Loucy (cell line): ENCODE measurements around the gene FMN1.

ENCODE experiments used
- H2AFZ ChIP-seq: fragments of 200-600 bp; sonication (generic); 2 replicates; pipeline ENCODE4 v1.6.0; 2016; ENCODE audit warnings: antibody characterized with exemption, mild to moderate bottlenecking, low read length, moderate library complexity
- H3F3A ChIP-seq: fragments of 200-600 bp; 2 replicates; pipeline ENCODE4 v1.6.0; 2016; ENCODE audit warnings: antibody characterized with exemption, low read depth, mild to moderate bottlenecking
- H3K27me3 ChIP-seq: fragments of 200-600 bp; sonication (generic); 2 replicates; pipeline ENCODE4 v1.6.1; 2014; ENCODE audit warnings: low read length, mild to moderate bottlenecking; ENCODE audit not compliant: insufficient read depth, poor library complexity, severe bottlenecking
- H3K36me3 ChIP-seq: fragments of 200-600 bp; sonication (generic); 2 replicates; pipeline ENCODE4 v1.6.1; 2016; ENCODE audit warnings: low read length; ENCODE audit not compliant: insufficient read depth
- H3K4me1 ChIP-seq: fragments of 200-600 bp; sonication (generic); 2 replicates; pipeline ENCODE4 v1.5.1; 2014; ENCODE audit warnings: low read length, mild to moderate bottlenecking; ENCODE audit not compliant: insufficient read depth, poor library complexity, severe bottlenecking
- H3K4me2 ChIP-seq: fragments of 200-600 bp; sonication (generic); 2 replicates; pipeline ENCODE4 v1.6.0; 2014; ENCODE audit warnings: antibody characterized with exemption, low read length, low read depth, mild to moderate bottlenecking; ENCODE audit not compliant: poor library complexity, severe bottlenecking
- H3K4me3 ChIP-seq: fragments of 200-600 bp; sonication (generic); 2 replicates; pipeline ENCODE4 v1.5.1; 2014; ENCODE audit warnings: low read length, mild to moderate bottlenecking, mixed read lengths; ENCODE audit not compliant: poor library complexity, severe bottlenecking
- H3K79me2 ChIP-seq: fragments of 200-600 bp; sonication (generic); 2 replicates; pipeline ENCODE4 v1.6.1; 2014; ENCODE audit warnings: low read length; ENCODE audit not compliant: insufficient read depth
- H3K9ac ChIP-seq: fragments of 200-600 bp; sonication (generic); 2 replicates; pipeline ENCODE4 v1.6.0; 2014; ENCODE audit warnings: mild to moderate bottlenecking, low read depth, low read length, moderate library complexity; ENCODE audit not compliant: poor library complexity, severe bottlenecking
- H3K9me2 ChIP-seq: fragments of 200-600 bp; sonication (generic); replicated peaks from 2 replicates; pipeline ENCODE4 v1.6.1; 2016; ENCODE audit warnings: low read depth, low read length, mixed read lengths
- H3K9me3 ChIP-seq: fragments of 200-600 bp; sonication (generic); 2 replicates; pipeline ENCODE4 v1.6.1; 2014; ENCODE audit warnings: mild to moderate bottlenecking, antibody characterized with exemption, low read length, low read depth; ENCODE audit not compliant: insufficient read depth
- H4K20me1 ChIP-seq: fragments of 200-600 bp; sonication (generic); 2 replicates; pipeline ENCODE4 v1.6.0; 2014; ENCODE audit warnings: antibody characterized with exemption, low read length, mild to moderate bottlenecking; ENCODE audit not compliant: insufficient read depth, poor library complexity, severe bottlenecking
- EZH2phosphoT487 ChIP-seq: fragments of 200-600 bp; IDR thresholded peaks from 2 replicates; pipeline ENCODE4 v1.6.1; 2018; ENCODE audit warnings: antibody characterized with exemption, mild to moderate bottlenecking, moderate library complexity, borderline replicate concordance
- TF ChIP-seq, protein P1 (sequence below): fragments of 200-600 bp; sonication (generic); conservative IDR thresholded peaks from 2 replicates; pipeline ENCODE4 v1.5.1; 2014; ENCODE audit warnings: mild to moderate bottlenecking, antibody characterized with exemption, low read length

FMN1 gene

DNA sequence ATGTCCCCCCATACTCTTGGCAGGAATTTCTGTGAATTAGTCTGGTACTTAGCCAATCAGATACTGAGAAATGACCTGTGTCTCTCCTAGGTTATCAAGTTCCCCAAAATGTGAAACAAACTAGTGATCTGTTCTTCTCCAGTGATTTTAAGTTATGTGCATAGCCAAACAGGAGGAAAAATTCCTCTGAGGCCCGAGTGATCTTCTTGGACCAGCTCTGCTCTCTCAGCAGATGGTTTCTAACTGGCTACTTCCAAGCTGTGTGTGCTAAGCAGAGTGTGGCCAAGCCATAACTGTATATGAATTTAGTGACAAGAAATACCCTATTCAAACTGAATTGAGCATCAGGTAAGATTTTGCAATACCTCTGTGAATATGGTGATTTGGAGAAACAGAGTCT, 387.2 kb downstream of the FMN1 start:
- H2AFZ ChIP-seq = no peak overlapping the region
- H3F3A ChIP-seq = no peaks in the 10 kb centered on the region
- no peak overlapping the region for H3K4me2 ChIP-seq
- no peak overlapping the region for H3K9ac ChIP-seq
- no peaks in the 10 kb centered on the region for H3K36me3 ChIP-seq
- H3K79me2 ChIP-seq = no peaks in the 10 kb centered on the region
- H3K9me2 ChIP-seq = no peaks in the 10 kb centered on the region
- H3K4me3 ChIP-seq = no peak overlapping the region
- H4K20me1 ChIP-seq = no peaks in the 10 kb centered on the region
- H3K27me3 ChIP-seq = peaks cover 80% of the 10 kb centered on the region
- TF ChIP-seq, protein P1, sequence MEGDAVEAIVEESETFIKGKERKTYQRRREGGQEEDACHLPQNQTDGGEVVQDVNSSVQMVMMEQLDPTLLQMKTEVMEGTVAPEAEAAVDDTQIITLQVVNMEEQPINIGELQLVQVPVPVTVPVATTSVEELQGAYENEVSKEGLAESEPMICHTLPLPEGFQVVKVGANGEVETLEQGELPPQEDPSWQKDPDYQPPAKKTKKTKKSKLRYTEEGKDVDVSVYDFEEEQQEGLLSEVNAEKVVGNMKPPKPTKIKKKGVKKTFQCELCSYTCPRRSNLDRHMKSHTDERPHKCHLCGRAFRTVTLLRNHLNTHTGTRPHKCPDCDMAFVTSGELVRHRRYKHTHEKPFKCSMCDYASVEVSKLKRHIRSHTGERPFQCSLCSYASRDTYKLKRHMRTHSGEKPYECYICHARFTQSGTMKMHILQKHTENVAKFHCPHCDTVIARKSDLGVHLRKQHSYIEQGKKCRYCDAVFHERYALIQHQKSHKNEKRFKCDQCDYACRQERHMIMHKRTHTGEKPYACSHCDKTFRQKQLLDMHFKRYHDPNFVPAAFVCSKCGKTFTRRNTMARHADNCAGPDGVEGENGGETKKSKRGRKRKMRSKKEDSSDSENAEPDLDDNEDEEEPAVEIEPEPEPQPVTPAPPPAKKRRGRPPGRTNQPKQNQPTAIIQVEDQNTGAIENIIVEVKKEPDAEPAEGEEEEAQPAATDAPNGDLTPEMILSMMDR = no peak
- TF ChIP-seq EZH2phosphoT487 = no peak
- no peaks in the 10 kb centered on the region for H3K4me1 ChIP-seq
- no peaks in the 10 kb centered on the region for H3K9me3 ChIP-seq

DNA sequence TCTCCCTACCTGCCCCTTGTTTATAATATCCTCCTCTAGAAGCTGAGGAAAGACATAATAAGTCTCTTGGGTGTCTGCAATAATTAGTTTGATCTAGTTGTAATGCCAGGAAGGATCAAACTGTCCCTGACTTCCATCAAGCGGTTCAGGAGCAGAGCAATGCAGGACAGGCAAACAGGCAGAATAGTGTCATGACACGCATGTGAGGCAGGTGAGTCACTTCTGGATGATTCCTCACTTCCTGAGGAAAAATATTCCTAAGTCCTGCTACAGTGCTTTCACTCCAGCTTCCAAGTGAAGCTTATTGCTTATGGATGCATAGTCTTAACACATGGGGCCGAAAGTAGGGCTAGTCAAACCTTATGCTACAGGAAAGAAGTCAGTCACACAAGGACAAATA, 390.9 kb downstream of the FMN1 start:
- no peak for TF ChIP-seq EZH2phosphoT487
- TF ChIP-seq, protein P1 = no peak
- no peak overlapping the region for H2AFZ ChIP-seq
- peaks cover 2% of the 10 kb centered on the region; the same call in 1 of the 2 replicates for H3K36me3 ChIP-seq
- no peaks in the 10 kb centered on the region for H3K79me2 ChIP-seq
- peaks cover 7% of the 10 kb centered on the region for H3K4me1 ChIP-seq
- H3K27me3 ChIP-seq = peaks cover 83% of the 10 kb centered on the region
- no peaks in the 10 kb centered on the region for H3K9me3 ChIP-seq
- no peak overlapping the region for H3K9ac ChIP-seq
- no peaks in the 10 kb centered on the region for H3F3A ChIP-seq
- H3K4me2 ChIP-seq = no peak overlapping the region
- H4K20me1 ChIP-seq = peaks cover 13% of the 10 kb centered on the region
- no peak overlapping the region for H3K4me3 ChIP-seq
- no peaks in the 10 kb centered on the region for H3K9me2 ChIP-seq

DNA sequence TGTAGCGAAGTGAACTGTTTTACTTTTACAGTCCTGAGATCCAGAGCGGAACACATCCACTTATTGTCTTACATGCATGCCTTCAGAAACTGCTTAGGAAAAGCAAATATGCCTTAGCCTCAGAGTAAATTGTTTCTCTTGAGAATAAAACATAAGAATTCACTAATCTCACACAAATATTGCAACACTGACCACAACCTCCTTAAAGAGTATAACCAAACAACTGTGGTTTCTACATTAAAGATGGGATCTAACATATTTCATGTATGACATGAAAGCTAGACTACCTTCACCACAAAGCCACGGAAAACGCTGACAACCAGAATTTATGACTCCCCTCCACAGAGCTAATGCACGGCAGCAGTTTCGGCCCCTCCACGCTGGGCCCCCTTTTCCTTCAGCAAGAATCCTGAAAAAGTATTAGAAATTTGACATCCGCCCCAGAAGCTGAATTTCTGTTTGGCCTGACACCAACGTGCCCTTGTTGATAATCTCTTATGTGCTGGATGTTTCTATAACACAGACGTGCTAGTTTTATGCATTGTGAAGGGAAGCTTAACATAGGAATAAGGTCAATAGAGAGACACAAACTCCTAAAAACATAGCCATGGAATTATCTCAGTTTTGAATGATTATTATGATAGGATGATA, 392.1 kb downstream of the FMN1 start:
- H3K27me3 ChIP-seq = peaks cover 83% of the 10 kb centered on the region
- H3F3A ChIP-seq = no peaks in the 10 kb centered on the region
- TF ChIP-seq EZH2phosphoT487 = peak; percentile 86
- TF ChIP-seq, protein P1 = no peak
- peaks cover 13% of the 10 kb centered on the region for H4K20me1 ChIP-seq
- peaks cover 7% of the 10 kb centered on the region for H3K4me1 ChIP-seq
- H3K9me3 ChIP-seq = no peaks in the 10 kb centered on the region
- H3K9me2 ChIP-seq = no peaks in the 10 kb centered on the region
- H3K4me3 ChIP-seq = peak overlapping the region; percentile 8
- no peak overlapping the region for H3K9ac ChIP-seq
- H3K79me2 ChIP-seq = no peaks in the 10 kb centered on the region
- H2AFZ ChIP-seq = no peak overlapping the region
- H3K36me3 ChIP-seq = peaks cover 10% of the 10 kb centered on the region; the same call in 1 of the 2 replicates
- H3K4me2 ChIP-seq = peak overlapping the region; percentile 52
